Osteocyte (in vitro differentiated cells): Measurements from ENCODE around the gene EZH2. TPM values are rescaled to one million over a fixed set of nuclear protein-coding genes. Genes with fewer than 3 reads are reported as not detected.

Experiments
- DNase-seq: peaks from one replicate; pipeline ENCODE4 v3.0.0; 2021; ENCODE audit warnings: mixed read lengths; ENCODE audit not compliant: unreplicated experiment; ENCODE audit errors: extremely low spot score
- H3K27ac Mint-ChIP-seq: one replicate; pipeline ENCODE4 v1.8.0; 2021; ENCODE audit warnings: mild to moderate bottlenecking, mixed read lengths; ENCODE audit not compliant: unreplicated experiment
- H3K27me3 Mint-ChIP-seq: one replicate; pipeline ENCODE4 v1.8.0; 2021; ENCODE audit warnings: mixed read lengths; ENCODE audit not compliant: unreplicated experiment
- H3K36me3 Mint-ChIP-seq: one replicate; pipeline ENCODE4 v1.8.0; 2021; ENCODE audit warnings: mixed read lengths; ENCODE audit not compliant: unreplicated experiment
- H3K4me1 Mint-ChIP-seq: one replicate; pipeline ENCODE4 v1.8.0; 2021; ENCODE audit warnings: mixed read lengths; ENCODE audit not compliant: unreplicated experiment
- H3K4me3 Mint-ChIP-seq: one replicate; pipeline ENCODE4 v1.8.0; 2021; ENCODE audit warnings: mild to moderate bottlenecking, moderate library complexity, mixed read lengths; ENCODE audit not compliant: unreplicated experiment
- H3K9me3 Mint-ChIP-seq: one replicate; pipeline ENCODE4 v1.8.0; 2021; ENCODE audit warnings: mixed read lengths; ENCODE audit not compliant: unreplicated experiment
- CTCF ChIP-seq: fragments of 200-600 bp; sonication (generic); IDR thresholded peaks from 2 replicates; pipeline ENCODE4 v1.5.0; 2021; ENCODE audit warnings: antibody characterized with exemption, mild to moderate bottlenecking, moderate library complexity
- total RNA-seq: library from RNA; stranded (reverse); gene quantifications from 2 replicates; pipeline ENCODE4 v1.2.1, GENCODE V29; 2021

EZH2 gene
- total RNA-seq, 1 donor from 2014 or later, result 13.0 TPM

GRCh38 chr7:148882841-148883265 lies 1.2 kb downstream of the EZH2 start:
- no peaks in the 10 kb centered on the region for H3K36me3 Mint-ChIP-seq
- peaks cover 26% of the 10 kb centered on the region for H3K4me1 Mint-ChIP-seq
- H3K4me3 Mint-ChIP-seq, result peak overlapping the region; percentile 90

GRCh38 chr7:148882192-148882591 lies 1.9 kb downstream of the EZH2 start:
- no peak for DNase-seq
- Mint-ChIP-seq H3K27ac (peak overlapping the region; percentile 87), H3K4me1 (peaks cover 29% of the 10 kb centered on the region), H3K9me3 (no peaks in the 10 kb centered on the region), H3K4me3 (peak overlapping the region; percentile 48), H3K36me3 (no peaks in the 10 kb centered on the region), H3K27me3 (no peaks in the 10 kb centered on the region)
- TF ChIP-seq CTCF, result no peak

More at GRCh38 chr7:148882841-148883265, 1.2 kb downstream of the EZH2 start:
- H3K27me3 Mint-ChIP-seq, result no peaks in the 10 kb centered on the region
- H3K27ac Mint-ChIP-seq, result peak overlapping the region; percentile 87
- no peak for DNase-seq
- H3K9me3 Mint-ChIP-seq, result no peaks in the 10 kb centered on the region
- no peak for TF ChIP-seq CTCF

DNA sequence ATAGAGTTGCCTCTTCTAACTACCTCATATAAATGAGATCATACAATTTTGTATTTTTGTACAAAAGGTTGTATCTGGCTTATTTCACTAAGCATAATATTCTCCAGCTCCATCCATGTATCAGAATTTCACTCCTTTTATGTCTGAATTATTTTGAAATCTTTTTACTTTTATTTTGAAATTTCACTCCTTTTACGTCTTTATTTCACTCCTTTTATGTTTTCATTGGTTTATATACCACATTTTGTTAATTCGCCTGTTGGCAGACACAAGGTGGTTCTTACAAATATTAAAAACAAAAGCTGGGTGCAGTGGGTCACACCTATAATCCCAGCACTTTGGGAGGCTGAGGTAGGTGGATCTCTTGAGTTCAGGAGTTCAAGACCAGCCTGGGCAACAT lies 5.8 kb downstream of the EZH2 start:
- no peaks in the 10 kb centered on the region for H3K9me3 Mint-ChIP-seq
- H3K27me3 Mint-ChIP-seq, result no peaks in the 10 kb centered on the region
- TF ChIP-seq CTCF, result no peak
- no peak for DNase-seq
- H3K4me1 Mint-ChIP-seq, result peaks cover 25% of the 10 kb centered on the region
- no peaks in the 10 kb centered on the region for H3K36me3 Mint-ChIP-seq
- no peak overlapping the region for H3K4me3 Mint-ChIP-seq
- no peak overlapping the region for H3K27ac Mint-ChIP-seq

- Mint-ChIP-seq H3K27ac (no peak overlapping the region), H3K36me3 (no peaks in the 10 kb centered on the region), H3K4me1 (peaks cover 25% of the 10 kb centered on the region), H3K9me3 (no peaks in the 10 kb centered on the region), H3K27me3 (no peaks in the 10 kb centered on the region), H3K4me3 (no peak overlapping the region)
- no peak for TF ChIP-seq CTCF
- no peak for DNase-seq
Observed at GRCh38 chr7:148877517-148877916, 6.6 kb downstream of the EZH2 start.

DNA sequence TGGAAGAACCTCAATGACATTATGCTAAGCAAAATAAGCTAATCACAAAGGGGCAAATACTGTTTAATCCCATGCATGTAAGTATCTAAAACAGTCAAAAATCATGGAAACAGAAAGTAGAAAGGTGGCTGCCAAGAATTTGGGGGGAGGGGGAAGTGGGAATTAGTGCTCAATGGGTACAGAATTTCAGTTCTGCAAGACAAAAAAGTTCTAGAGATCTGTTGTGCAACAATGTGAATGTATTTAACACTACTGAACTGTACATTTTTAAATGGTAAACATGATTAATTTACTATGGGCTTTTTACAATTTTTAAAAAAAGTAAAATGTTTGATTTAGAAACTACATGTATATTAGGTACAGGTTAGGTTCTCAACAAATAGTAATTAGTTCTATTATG lies 11.9 kb downstream of the EZH2 start:
- H3K9me3 Mint-ChIP-seq, result peaks cover 8% of the 10 kb centered on the region
- no peak overlapping the region for H3K27ac Mint-ChIP-seq
- TF ChIP-seq CTCF, result no peak
- no peak overlapping the region for H3K4me3 Mint-ChIP-seq
- DNase-seq, result no peak
- peaks cover 5% of the 10 kb centered on the region for H3K36me3 Mint-ChIP-seq
- no peaks in the 10 kb centered on the region for H3K27me3 Mint-ChIP-seq
- H3K4me1 Mint-ChIP-seq, result peaks cover 8% of the 10 kb centered on the region
